ENCODE measurements around the gene DDN. TPM values are rescaled to one million over a fixed set of nuclear protein-coding genes. Genes with fewer than 3 reads are reported as not detected.

The DDN gene
- total and polyA plus RNA-seq, 10 donors: 0.09 to 2.0 (median 0.42) TPM; not detected in 1

- TF ChIP-seq, protein P1, sequence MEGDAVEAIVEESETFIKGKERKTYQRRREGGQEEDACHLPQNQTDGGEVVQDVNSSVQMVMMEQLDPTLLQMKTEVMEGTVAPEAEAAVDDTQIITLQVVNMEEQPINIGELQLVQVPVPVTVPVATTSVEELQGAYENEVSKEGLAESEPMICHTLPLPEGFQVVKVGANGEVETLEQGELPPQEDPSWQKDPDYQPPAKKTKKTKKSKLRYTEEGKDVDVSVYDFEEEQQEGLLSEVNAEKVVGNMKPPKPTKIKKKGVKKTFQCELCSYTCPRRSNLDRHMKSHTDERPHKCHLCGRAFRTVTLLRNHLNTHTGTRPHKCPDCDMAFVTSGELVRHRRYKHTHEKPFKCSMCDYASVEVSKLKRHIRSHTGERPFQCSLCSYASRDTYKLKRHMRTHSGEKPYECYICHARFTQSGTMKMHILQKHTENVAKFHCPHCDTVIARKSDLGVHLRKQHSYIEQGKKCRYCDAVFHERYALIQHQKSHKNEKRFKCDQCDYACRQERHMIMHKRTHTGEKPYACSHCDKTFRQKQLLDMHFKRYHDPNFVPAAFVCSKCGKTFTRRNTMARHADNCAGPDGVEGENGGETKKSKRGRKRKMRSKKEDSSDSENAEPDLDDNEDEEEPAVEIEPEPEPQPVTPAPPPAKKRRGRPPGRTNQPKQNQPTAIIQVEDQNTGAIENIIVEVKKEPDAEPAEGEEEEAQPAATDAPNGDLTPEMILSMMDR (IDR thresholded peaks at IDR 0.05 in 8 of 11, conservative IDR thresholded peaks at IDR 0.05 in 3 of 11): peak in 9 of 11 experiments; percentile 33 to 78 (median 62)
- no peak for TF ChIP-seq POLR2A (IDR thresholded peaks at IDR 0.05)
- Histone ChIP-seq H3K4me3 (no peak overlapping the region), H3K36me3 (no peaks in the 10 kb centered on the region), H3K4me1 (peaks cover 23 to 70% (median 56%) of the 10 kb centered on the region in 6 donors), H3K9me3 (no peaks in the 10 kb centered on the region), H3K27me3 (replicated peaks in 1 of 7) (peaks cover 9 to 99% (median 79%) of the 10 kb centered on the region in 7 donors), H3K27ac (no peak overlapping the region)
- intact Hi-C loops (cut with DNase I; ENCODE audit: low total_unique reads): no loop called here
- 14 to 25% (median 16%) methylated on average over 19 of the region's 19 CpGs for WGBS, 5 donors
- DNase-seq: no peak
Measured at GRCh38 chr12:48973941-48974673, 25.1 kb downstream of the DDN start.

DNA sequence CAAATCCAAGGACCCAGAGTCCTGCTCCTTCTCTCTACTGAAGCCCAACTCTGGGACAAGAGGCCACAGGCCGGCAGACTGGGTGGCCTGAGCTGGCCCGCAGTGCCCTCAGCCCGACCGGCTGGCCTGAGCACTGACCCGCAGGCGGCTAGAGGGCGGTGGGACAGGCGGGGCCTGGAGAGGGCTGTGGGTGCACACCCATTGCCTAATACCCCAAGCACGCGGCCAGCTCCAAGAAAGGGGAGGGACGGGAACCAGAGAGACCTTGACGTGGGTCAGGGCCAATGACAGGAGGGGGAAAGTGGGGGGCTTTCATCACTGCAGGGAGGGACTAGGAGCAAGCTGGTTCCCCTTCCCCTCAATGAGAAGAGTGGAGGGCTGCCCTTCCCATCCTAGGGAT lies 25.6 kb downstream of the DDN start:
- Histone ChIP-seq H3K9me3 (no peaks in the 10 kb centered on the region), H3K4me3 (no peak overlapping the region), H3K27ac (no peak overlapping the region), H3K4me1 (peaks cover 17 to 66% (median 50%) of the 10 kb centered on the region in 6 donors), H3K27me3 (replicated peaks in 1 of 7) (peaks cover 9 to 96% (median 73%) of the 10 kb centered on the region in 7 donors), H3K36me3 (no peaks in the 10 kb centered on the region)
- 16 to 25% (median 19%) methylated on average over 11 to 12 of the region's 12 CpGs for WGBS, 5 donors
- intact Hi-C loops (cut with DNase I; ENCODE audit: low total_unique reads): no loop called here
- no peak for DNase-seq
- TF ChIP-seq, protein P1 (IDR thresholded peaks at IDR 0.05 in 8 of 11, conservative IDR thresholded peaks at IDR 0.05 in 3 of 11): no peak
- TF ChIP-seq POLR2AphosphoS5 (IDR thresholded peaks at IDR 0.05) (no peak), POLR2A (IDR thresholded peaks at IDR 0.05) (no peak)

- 12 to 26% (median 15%) methylated on average over 2 to 3 of the region's 3 CpGs for WGBS, 5 donors
- no peak overlapping the region for H3K27ac ChIP-seq
- intact Hi-C loops (cut with DNase I; ENCODE audit: low total_unique reads): no loop called here
- H3K4me3 ChIP-seq: no peak overlapping the region
- H3K4me1 ChIP-seq: peaks cover 12 to 61% (median 45%) of the 10 kb centered on the region in 6 donors
- peaks cover 9 to 91% (median 68%) of the 10 kb centered on the region in 7 donors for H3K27me3 ChIP-seq (replicated peaks in 1 of 7)
- H3K9me3 ChIP-seq: no peaks in the 10 kb centered on the region
- no peaks in the 10 kb centered on the region for H3K36me3 ChIP-seq
- no peak for DNase-seq
- TF ChIP-seq, protein P1 (IDR thresholded peaks at IDR 0.05 in 8 of 11, conservative IDR thresholded peaks at IDR 0.05 in 3 of 11): no peak
- TF ChIP-seq POLR2AphosphoS5 (IDR thresholded peaks at IDR 0.05) (no peak), POLR2A (IDR thresholded peaks at IDR 0.05) (no peak)
Measured at GRCh38 chr12:48972952-48973483, 26.2 kb downstream of the DDN start.

GRCh38 chr12:48972213-48972951 lies 26.8 kb downstream of the DDN start:
- no peak for DNase-seq
- H3K36me3 ChIP-seq: no peaks in the 10 kb centered on the region
- peaks cover 9 to 85% (median 61%) of the 10 kb centered on the region in 7 donors for H3K27me3 ChIP-seq (replicated peaks in 1 of 7)
- intact Hi-C loops (cut with DNase I; ENCODE audit: low total_unique reads): no loop called here
- H3K4me1 ChIP-seq: peaks cover 9 to 54% (median 39%) of the 10 kb centered on the region in 6 donors
- H3K4me3 ChIP-seq: peak overlapping the region in 1 of 8 donors; percentile 53
- no peaks in the 10 kb centered on the region for H3K9me3 ChIP-seq
- no peak for TF ChIP-seq POLR2A (IDR thresholded peaks at IDR 0.05)
- no peak for TF ChIP-seq POLR2AphosphoS5 (IDR thresholded peaks at IDR 0.05)
- TF ChIP-seq, protein P1 (IDR thresholded peaks at IDR 0.05 in 8 of 11, conservative IDR thresholded peaks at IDR 0.05 in 3 of 11): no peak
- 6 to 14% (median 7%) methylated on average over 16 to 23 of the region's 23 CpGs for WGBS, 5 donors
- H3K27ac ChIP-seq: no peak overlapping the region

Data from spleen (tissue), 11 donors.